Keratinocyte (primary cell): ENCODE data around the gene SPOP. TPM values are rescaled to one million over a fixed set of nuclear protein-coding genes. Genes with fewer than 3 reads are reported as not detected.

ENCODE experiments used
- DNase-seq: peaks from one replicate; pipeline ENCODE4 v3.0.0-alpha.2; 2011; ENCODE audit warnings: low read depth, missing footprints, low spot score
- FAIRE-seq: peaks from 2 replicates; lab custom pipeline; 2011; peaks lifted over from hg19 to GRCh38; lab: Jason Lieb, UNC
- H2AFZ ChIP-seq: 2 replicates; pipeline ENCODE4 v1.6.0; 2012; ENCODE audit warnings: low read length, control low read depth, inconsistent platforms; ENCODE audit not compliant: control insufficient read depth
- H3K27ac ChIP-seq: 2 replicates; pipeline ENCODE4 v1.5.1; 2011; ENCODE audit warnings: low read length; ENCODE audit not compliant: control insufficient read depth, insufficient read depth
- H3K27me3 ChIP-seq: 3 replicates; pipeline ENCODE4 v1.6.0; 2011; ENCODE audit warnings: low read length; ENCODE audit not compliant: control insufficient read depth, insufficient read depth; ENCODE audit errors: extremely low read depth
- H3K36me3 ChIP-seq, 2 experiments: 2 replicates in 1 of 2; 3 replicates in 1 of 2; pipeline ENCODE4 v1.5.1; 2011; ENCODE audit warnings: low read length in 2 of 2, mild to moderate bottlenecking in 1 of 2; ENCODE audit not compliant: control insufficient read depth in 2 of 2, insufficient read depth in 2 of 2; ENCODE audit errors: extremely low read depth in 1 of 2
- H3K4me1 ChIP-seq: 3 replicates; pipeline ENCODE4 v1.5.1; 2011; ENCODE audit warnings: low read length; ENCODE audit not compliant: control insufficient read depth, insufficient read depth; ENCODE audit errors: extremely low read depth
- H3K4me2 ChIP-seq: 3 replicates; pipeline ENCODE4 v1.6.0; 2011; ENCODE audit warnings: low read depth, low read length; ENCODE audit not compliant: control insufficient read depth, insufficient read depth; ENCODE audit errors: extremely low read depth
- H3K4me3 ChIP-seq, 3 experiments: fragments of 200-600 bp in 1 of 3; sonication (generic) in 1 of 3; 2 replicates in 2 of 3; 3 replicates in 1 of 3; pipeline ENCODE4 v1.5.1; 2011 to 2016; ENCODE audit warnings: low read length in 3 of 3, mild to moderate bottlenecking in 3 of 3, control low read depth in 2 of 3, inconsistent platforms in 1 of 3, low read depth in 1 of 3, mixed read lengths in 1 of 3, mixed run types in 1 of 3, moderate library complexity in 1 of 3; ENCODE audit not compliant: control insufficient read depth in 2 of 3, insufficient read depth in 2 of 3; ENCODE audit errors: extremely low read depth in 1 of 3
- H3K79me2 ChIP-seq: 2 replicates; pipeline ENCODE4 v1.6.0; 2012; ENCODE audit warnings: low read length; ENCODE audit not compliant: control insufficient read depth, insufficient read depth
- H3K9ac ChIP-seq: 3 replicates; pipeline ENCODE4 v1.6.0; 2011; ENCODE audit warnings: low read length; ENCODE audit not compliant: control insufficient read depth, insufficient read depth; ENCODE audit errors: extremely low read depth
- H3K9me1 ChIP-seq: 3 replicates; pipeline ENCODE4 v1.6.0; 2011; ENCODE audit warnings: low read length; ENCODE audit not compliant: control insufficient read depth, insufficient read depth; ENCODE audit errors: extremely low read depth
- H3K9me3 ChIP-seq: 2 replicates; pipeline ENCODE4 v1.5.1; 2012; ENCODE audit warnings: low read depth, low read length; ENCODE audit not compliant: control insufficient read depth
- H4K20me1 ChIP-seq: 3 replicates; pipeline ENCODE4 v1.6.0; 2011; ENCODE audit warnings: low read length; ENCODE audit not compliant: control insufficient read depth, insufficient read depth; ENCODE audit errors: extremely low read depth
- EZH2 ChIP-seq: IDR thresholded peaks from one replicate; pipeline ENCODE4 v1.6.1; 2012; ENCODE audit warnings: inconsistent platforms, mild to moderate bottlenecking, low read length, moderate library complexity
- dilution Hi-C: fragments of 300-500 bp; cut with MboI; formaldehyde crosslinking; loops from one replicate; pipeline ENCODE4 v1.7.0; 2020; ENCODE audit warnings: low sequenced_read_pairs; ENCODE audit not compliant: extremely low pct_ligation_motif_present
- polyA plus RNA-seq, 5 experiments: library from polyadenylated mRNA; depleted of rRNA in 3 of 5; stranded (reverse) in 3 of 5; stranded (forward) in 1 of 5; unstranded in 1 of 5; fragments of >200 nt; gene quantifications; 1 replicate in 1 of 5; 2 replicates in 3 of 5; 3 replicates in 1 of 5; pipeline versions ENCODE4 v1.2.1 to v1.2.3, GENCODE V29; 2011 to 2012; ENCODE audit warnings: missing spikeins in 2 of 5, low read depth in 1 of 5, low replicate concordance in 1 of 5
- TF ChIP-seq, protein P1 (sequence below), 3 experiments: IDR thresholded peaks in 1 of 3; conservative IDR thresholded peaks in 1 of 3; optimal IDR thresholded peaks in 1 of 3; 2 replicates in 2 of 3; 3 replicates in 1 of 3; pipeline versions ENCODE3 to v1.5.1; 2011; ENCODE audit warnings: low read length in 3 of 3, mild to moderate bottlenecking in 3 of 3, moderate library complexity in 2 of 3, control low read depth in 1 of 3, inconsistent platforms in 1 of 3; ENCODE audit not compliant: insufficient read depth in 2 of 3; ENCODE audit errors: extremely low read depth in 1 of 3

The SPOP gene
- polyA plus RNA-seq, 1 donor (not counting 4 experiments of a cell fraction or from before 2014, with no cell fraction given): 27.5 TPM

DNA sequence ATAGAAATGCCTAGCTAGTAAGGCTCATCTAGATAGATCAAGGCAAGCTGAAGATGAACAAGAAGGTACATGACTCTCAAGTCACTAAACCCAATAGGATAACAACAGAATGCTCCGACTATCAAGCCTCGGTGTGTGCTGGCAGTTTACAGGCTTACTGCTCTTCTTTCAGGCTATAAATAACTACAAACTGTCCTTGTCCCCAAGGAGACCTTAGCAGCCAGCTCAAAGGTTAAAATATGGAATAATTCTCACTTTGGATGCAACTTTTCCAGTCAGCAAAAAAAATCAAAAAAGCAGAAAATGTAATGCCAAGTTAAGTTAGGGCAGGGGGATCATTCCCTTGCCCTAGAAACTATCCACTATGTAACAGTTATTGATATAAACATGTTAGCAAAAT lies 44.6 kb downstream of the SPOP start:
- dilution Hi-C loops: no loop called here
- Histone ChIP-seq H3K27me3 (no peaks in the 10 kb centered on the region), H3K79me2 (peaks cover 4% of the 10 kb centered on the region), H3K4me3 (no peak overlapping the region), H3K4me1 (no peaks in the 10 kb centered on the region), H3K9me1 (peaks cover 3% of the 10 kb centered on the region), H4K20me1 (no peaks in the 10 kb centered on the region), H3K9ac (no peak overlapping the region), H3K4me2 (no peak overlapping the region), H2AFZ (no peak overlapping the region), H3K36me3 (no peaks in the 10 kb centered on the region), H3K9me3 (no peaks in the 10 kb centered on the region), H3K27ac (no peak overlapping the region)
- TF ChIP-seq, protein P1, sequence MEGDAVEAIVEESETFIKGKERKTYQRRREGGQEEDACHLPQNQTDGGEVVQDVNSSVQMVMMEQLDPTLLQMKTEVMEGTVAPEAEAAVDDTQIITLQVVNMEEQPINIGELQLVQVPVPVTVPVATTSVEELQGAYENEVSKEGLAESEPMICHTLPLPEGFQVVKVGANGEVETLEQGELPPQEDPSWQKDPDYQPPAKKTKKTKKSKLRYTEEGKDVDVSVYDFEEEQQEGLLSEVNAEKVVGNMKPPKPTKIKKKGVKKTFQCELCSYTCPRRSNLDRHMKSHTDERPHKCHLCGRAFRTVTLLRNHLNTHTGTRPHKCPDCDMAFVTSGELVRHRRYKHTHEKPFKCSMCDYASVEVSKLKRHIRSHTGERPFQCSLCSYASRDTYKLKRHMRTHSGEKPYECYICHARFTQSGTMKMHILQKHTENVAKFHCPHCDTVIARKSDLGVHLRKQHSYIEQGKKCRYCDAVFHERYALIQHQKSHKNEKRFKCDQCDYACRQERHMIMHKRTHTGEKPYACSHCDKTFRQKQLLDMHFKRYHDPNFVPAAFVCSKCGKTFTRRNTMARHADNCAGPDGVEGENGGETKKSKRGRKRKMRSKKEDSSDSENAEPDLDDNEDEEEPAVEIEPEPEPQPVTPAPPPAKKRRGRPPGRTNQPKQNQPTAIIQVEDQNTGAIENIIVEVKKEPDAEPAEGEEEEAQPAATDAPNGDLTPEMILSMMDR (optimal IDR thresholded peaks at IDR 0.05 in 1 of 3, IDR thresholded peaks at IDR 0.05 in 1 of 3, conservative IDR thresholded peaks at IDR 0.05 in 1 of 3; ENCODE audit: extremely low read depth in 1 of 3, insufficient read depth in 2 of 3, low read length in 3 of 3): no peak
- TF ChIP-seq EZH2: no peak
- no peak for FAIRE-seq
- no peak for DNase-seq

DNA sequence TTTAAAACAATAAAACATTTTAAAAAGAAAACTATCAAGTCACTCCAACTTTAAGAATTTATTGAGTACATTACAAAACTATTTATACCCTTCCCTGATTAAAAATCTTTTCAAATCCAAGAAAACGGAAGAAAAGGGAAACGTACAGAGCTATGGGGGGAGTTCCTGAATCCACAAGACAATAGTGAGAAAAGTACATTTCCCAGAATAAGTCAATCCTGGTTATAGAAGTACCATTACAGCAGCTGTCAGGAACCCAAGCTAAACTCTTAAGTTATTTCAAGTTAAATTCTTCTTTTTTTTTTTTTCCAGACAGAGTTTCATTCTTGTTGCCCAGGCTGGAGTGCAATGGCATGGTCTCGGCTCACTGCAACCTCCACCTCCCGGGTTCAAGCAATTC lies 45.7 kb downstream of the SPOP start:
- Histone ChIP-seq H3K79me2 (peaks cover 4% of the 10 kb centered on the region), H3K4me1 (no peaks in the 10 kb centered on the region)
- dilution Hi-C loops: no loop called here

More for the DNA sequence above, 45.7 kb downstream of the SPOP start:
- Histone ChIP-seq H4K20me1 (no peaks in the 10 kb centered on the region), H3K4me3 (no peak overlapping the region), H2AFZ (no peak overlapping the region), H3K27ac (no peak overlapping the region), H3K9me1 (peaks cover 3% of the 10 kb centered on the region), H3K27me3 (no peaks in the 10 kb centered on the region), H3K36me3 (no peaks in the 10 kb centered on the region), H3K9me3 (no peaks in the 10 kb centered on the region), H3K9ac (no peak overlapping the region), H3K4me2 (no peak overlapping the region)
- FAIRE-seq: no peak
- DNase-seq: no peak
- TF ChIP-seq, protein P1 (optimal IDR thresholded peaks at IDR 0.05 in 1 of 3, IDR thresholded peaks at IDR 0.05 in 1 of 3, conservative IDR thresholded peaks at IDR 0.05 in 1 of 3; ENCODE audit: extremely low read depth in 1 of 3, insufficient read depth in 2 of 3, low read length in 3 of 3): no peak
- no peak for TF ChIP-seq EZH2
